ENCODE data around the gene GGACT.

GGACT gene

GRCh38 chr13:100636004-100636403, 47.4 kb upstream of the GGACT start:
- Histone ChIP-seq H4K91ac (ENCODE audit: low read depth, low read length) (no peak overlapping the region), H3K4me2 (ENCODE audit: low read length) (no peak overlapping the region), H3K79me2 (ENCODE audit: control insufficient read depth, insufficient read depth, low read length, poor library complexity) (peaks cover 1% of the 10 kb centered on the region), H3K36me3 (ENCODE audit: control insufficient read depth in 1 of 2, insufficient read depth in 2 of 2, low read length in 2 of 2) (peaks cover 24 to 29% of the 10 kb centered on the region in 2 experiments), H3K18ac (ENCODE audit: low read length) (no peak overlapping the region), H3K14ac (ENCODE audit: low read length) (no peak overlapping the region), H3K9me3 (ENCODE audit: insufficient read depth, low read depth, low read length) (no peaks in the 10 kb centered on the region), H3K9ac (ENCODE audit: low read length) (no peak overlapping the region), H3K4ac (ENCODE audit: low read depth, low read length) (no peak overlapping the region), H2BK5ac (ENCODE audit: low read depth, low read length, poor library complexity) (no peak overlapping the region), H3K4me3 (ENCODE audit: low read depth, low read length) (no peak overlapping the region), H3K79me1 (ENCODE audit: low read length) (no peaks in the 10 kb centered on the region), H3K23ac (ENCODE audit: low read length) (no peak overlapping the region), H2BK120ac (ENCODE audit: insufficient read depth, low read length, poor library complexity) (no peak overlapping the region), H4K8ac (ENCODE audit: low read depth, low read length) (no peak overlapping the region), H4K12ac (ENCODE audit: low read depth, low read length) (no peak overlapping the region), H2BK12ac (ENCODE audit: low read length) (no peak overlapping the region), H2AFZ (ENCODE audit: insufficient read depth, low read length, poor library complexity) (no peak overlapping the region), H3K4me1 (ENCODE audit: control insufficient read depth in 1 of 2, insufficient read depth in 2 of 2, low read length in 2 of 2) (no peaks in the 10 kb centered on the region), H3K27me3 (ENCODE audit: insufficient read depth, low read length) (no peaks in the 10 kb centered on the region), H2AK5ac (ENCODE audit: low read length) (no peak overlapping the region), H3K27ac (ENCODE audit: low read depth, low read length) (no peak overlapping the region)
- no peak for DNase-seq
- no CpG with 5 or more reads among the region's 7 CpGs for WGBS (ENCODE audit: extremely low coverage, insufficient coverage, insufficient read length)

DNA sequence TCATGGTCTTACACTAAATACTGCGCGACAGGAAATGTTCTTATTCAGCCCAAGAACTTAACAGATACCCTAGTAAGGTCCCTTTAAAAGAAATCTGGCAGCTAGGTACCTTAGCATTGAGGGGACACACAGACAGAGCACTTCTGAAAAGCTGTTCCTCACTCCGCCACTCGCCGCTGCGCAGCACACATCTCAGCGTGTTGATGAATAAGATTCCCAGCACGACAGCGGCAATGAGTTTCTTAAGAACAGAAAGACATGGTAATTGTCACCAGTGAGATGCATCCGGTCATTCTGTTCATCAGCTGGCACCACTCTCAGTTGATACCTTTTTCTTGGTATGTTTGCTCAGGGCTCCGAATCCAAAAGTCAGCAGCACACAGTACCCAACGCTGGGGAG, 46.1 kb upstream of the GGACT start:
- no peak overlapping the region for H3K4ac ChIP-seq (ENCODE audit: low read depth, low read length)
- no peak overlapping the region for H2AK5ac ChIP-seq (ENCODE audit: low read length)
- H3K36me3 ChIP-seq (ENCODE audit: control insufficient read depth in 1 of 2, insufficient read depth in 2 of 2, low read length in 2 of 2) = peaks cover 23 to 29% of the 10 kb centered on the region in 2 experiments
- H3K27ac ChIP-seq (ENCODE audit: low read depth, low read length) = no peak overlapping the region
- no peak overlapping the region for H2BK12ac ChIP-seq (ENCODE audit: low read length)
- H3K14ac ChIP-seq (ENCODE audit: low read length) = no peak overlapping the region
- no peak overlapping the region for H2AFZ ChIP-seq (ENCODE audit: insufficient read depth, low read length, poor library complexity)
- H4K8ac ChIP-seq (ENCODE audit: low read depth, low read length) = no peak overlapping the region
- no peak for DNase-seq
- peaks cover 1% of the 10 kb centered on the region for H3K79me2 ChIP-seq (ENCODE audit: control insufficient read depth, insufficient read depth, low read length, poor library complexity)
- no peaks in the 10 kb centered on the region for H3K79me1 ChIP-seq (ENCODE audit: low read length)
- H3K4me1 ChIP-seq (ENCODE audit: control insufficient read depth in 1 of 2, insufficient read depth in 2 of 2, low read length in 2 of 2) = peaks cover 0 to 2% of the 10 kb centered on the region in 2 experiments
- H3K18ac ChIP-seq (ENCODE audit: low read length) = no peak overlapping the region
- H3K9ac ChIP-seq (ENCODE audit: low read length) = no peak overlapping the region
- no peaks in the 10 kb centered on the region for H3K27me3 ChIP-seq (ENCODE audit: insufficient read depth, low read length)
- H3K23ac ChIP-seq (ENCODE audit: low read length) = no peak overlapping the region
- no peak overlapping the region for H4K12ac ChIP-seq (ENCODE audit: low read depth, low read length)
- no peak overlapping the region for H2BK120ac ChIP-seq (ENCODE audit: insufficient read depth, low read length, poor library complexity)
- no peak overlapping the region for H3K4me2 ChIP-seq (ENCODE audit: low read length)
- no peaks in the 10 kb centered on the region for H3K9me3 ChIP-seq (ENCODE audit: insufficient read depth, low read depth, low read length)
- H2BK5ac ChIP-seq (ENCODE audit: low read depth, low read length, poor library complexity) = no peak overlapping the region
- H4K91ac ChIP-seq (ENCODE audit: low read depth, low read length) = no peak overlapping the region
- no peak overlapping the region for H3K4me3 ChIP-seq (ENCODE audit: low read depth, low read length)
- WGBS (ENCODE audit: extremely low coverage, insufficient coverage, insufficient read length) = no CpG with 5 or more reads among the region's 12 CpGs

GRCh38 chr13:100633461-100633860, 44.9 kb upstream of the GGACT start:
- Histone ChIP-seq H3K27me3 (ENCODE audit: insufficient read depth, low read length) (no peaks in the 10 kb centered on the region), H3K18ac (ENCODE audit: low read length) (no peak overlapping the region), H3K9me3 (ENCODE audit: insufficient read depth, low read depth, low read length) (no peaks in the 10 kb centered on the region), H3K14ac (ENCODE audit: low read length) (no peak overlapping the region), H2BK120ac (ENCODE audit: insufficient read depth, low read length, poor library complexity) (no peak overlapping the region), H2AFZ (ENCODE audit: insufficient read depth, low read length, poor library complexity) (no peak overlapping the region), H3K79me1 (ENCODE audit: low read length) (no peaks in the 10 kb centered on the region), H2AK5ac (ENCODE audit: low read length) (no peak overlapping the region), H3K4ac (ENCODE audit: low read depth, low read length) (no peak overlapping the region), H3K4me3 (ENCODE audit: low read depth, low read length) (no peak overlapping the region), H4K91ac (ENCODE audit: low read depth, low read length) (no peak overlapping the region), H3K4me1 (ENCODE audit: control insufficient read depth in 1 of 2, insufficient read depth in 2 of 2, low read length in 2 of 2) (peaks cover 0 to 3% of the 10 kb centered on the region in 2 experiments), H2BK5ac (ENCODE audit: low read depth, low read length, poor library complexity) (no peak overlapping the region), H3K23ac (ENCODE audit: low read length) (no peak overlapping the region), H4K8ac (ENCODE audit: low read depth, low read length) (no peak overlapping the region), H3K9ac (ENCODE audit: low read length) (no peak overlapping the region), H4K12ac (ENCODE audit: low read depth, low read length) (no peak overlapping the region), H2BK12ac (ENCODE audit: low read length) (no peak overlapping the region), H3K27ac (ENCODE audit: low read depth, low read length) (no peak overlapping the region), H3K4me2 (ENCODE audit: low read length) (no peak overlapping the region), H3K79me2 (ENCODE audit: control insufficient read depth, insufficient read depth, low read length, poor library complexity) (no peaks in the 10 kb centered on the region), H3K36me3 (ENCODE audit: control insufficient read depth in 1 of 2, insufficient read depth in 2 of 2, low read length in 2 of 2) (peaks cover 26 to 29% of the 10 kb centered on the region in 2 experiments)
- WGBS (ENCODE audit: extremely low coverage, insufficient coverage, insufficient read length) = no CpG with 5 or more reads among the region's 2 CpGs
- DNase-seq = peak; percentile 50 to 73

- Histone ChIP-seq H4K8ac (ENCODE audit: low read depth, low read length) (no peak overlapping the region), H2AFZ (ENCODE audit: insufficient read depth, low read length, poor library complexity) (no peak overlapping the region), H3K9me3 (ENCODE audit: insufficient read depth, low read depth, low read length) (peaks cover 1% of the 10 kb centered on the region), H3K27ac (ENCODE audit: low read depth, low read length) (peak overlapping the region; percentile 32), H3K79me1 (ENCODE audit: low read length) (peaks cover 3% of the 10 kb centered on the region), H3K4me2 (ENCODE audit: low read length) (no peak overlapping the region), H2BK5ac (ENCODE audit: low read depth, low read length, poor library complexity) (no peak overlapping the region), H4K12ac (ENCODE audit: low read depth, low read length) (no peak overlapping the region), H3K79me2 (ENCODE audit: control insufficient read depth, insufficient read depth, low read length, poor library complexity) (no peaks in the 10 kb centered on the region), H3K36me3 (ENCODE audit: control insufficient read depth in 1 of 2, insufficient read depth in 2 of 2, low read length in 2 of 2) (peaks cover 20 to 27% of the 10 kb centered on the region in 2 experiments), H4K91ac (ENCODE audit: low read depth, low read length) (no peak overlapping the region), H2BK12ac (ENCODE audit: low read length) (no peak overlapping the region), H3K4me3 (ENCODE audit: low read depth, low read length) (no peak overlapping the region), H3K4me1 (ENCODE audit: control insufficient read depth in 1 of 2, insufficient read depth in 2 of 2, low read length in 2 of 2) (peaks cover 0 to 4% of the 10 kb centered on the region in 2 experiments), H3K4ac (ENCODE audit: low read depth, low read length) (no peak overlapping the region), H3K14ac (ENCODE audit: low read length) (no peak overlapping the region), H2AK5ac (ENCODE audit: low read length) (no peak overlapping the region), H2BK120ac (ENCODE audit: insufficient read depth, low read length, poor library complexity) (no peak overlapping the region), H3K27me3 (ENCODE audit: insufficient read depth, low read length) (no peaks in the 10 kb centered on the region), H3K23ac (ENCODE audit: low read length) (no peak overlapping the region), H3K18ac (ENCODE audit: low read length) (no peak overlapping the region), H3K9ac (ENCODE audit: low read length) (no peak overlapping the region)
- no CpG with 5 or more reads among the region's 8 CpGs for WGBS (ENCODE audit: extremely low coverage, insufficient coverage, insufficient read length)
- no peak for DNase-seq
Measured at GRCh38 chr13:100630555-100630954, 42.0 kb upstream of the GGACT start.

Data from trophoblast cell (in vitro differentiated cells and primary cell).